Inflammatory macrophage treated with lipopolysaccharide for 4 hours (primary cell): Measurements from ENCODE around the gene TMC6.
A peak's percentile ranks its signal among the peaks of the same experiment; 100 is the strongest.
"Not testable (repeated sequence)": the region's sequence is repeated elsewhere in the genome, so short reads cannot be mapped to it uniquely, and the experiment has no call there.

Experiments used
- DNase-seq: peaks from one replicate; pipeline ENCODE4 v3.0.0-alpha.2; 2020

The TMC6 gene

GRCh38 chr17:78128551-78129350 is at the start of gene TMC6:
Gene TMC6, minus strand, starts transcription at chr17:78128755. Its CDS starts 1,923 bp downstream, at chr17:78126832.
- no peak for DNase-seq

DNA sequence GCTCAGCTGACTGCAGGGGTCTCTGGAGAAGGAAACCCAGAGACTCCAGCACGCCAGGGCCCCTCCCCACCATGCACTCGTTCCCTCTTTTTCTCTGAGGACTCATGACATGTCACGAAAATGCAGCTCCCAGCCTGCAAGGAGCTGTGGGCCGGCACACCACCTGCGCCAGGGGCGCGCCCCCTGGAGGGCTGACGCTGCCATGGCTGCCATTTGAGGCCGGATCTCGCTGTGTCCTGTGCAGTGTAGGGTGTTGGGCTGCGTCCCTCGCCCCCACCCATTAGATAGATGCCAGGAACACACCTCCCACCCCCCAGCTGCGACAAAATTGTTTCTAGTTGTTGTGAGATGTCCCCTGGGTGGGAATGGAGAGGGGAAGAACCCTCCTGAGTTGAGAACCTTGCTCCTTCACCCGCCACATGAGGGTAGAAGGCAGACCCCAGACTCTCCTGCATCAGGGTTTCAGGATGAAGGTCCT is 48.0 kb upstream of the TMC6 start:
- DNase-seq, result peak; percentile 58

DNA sequence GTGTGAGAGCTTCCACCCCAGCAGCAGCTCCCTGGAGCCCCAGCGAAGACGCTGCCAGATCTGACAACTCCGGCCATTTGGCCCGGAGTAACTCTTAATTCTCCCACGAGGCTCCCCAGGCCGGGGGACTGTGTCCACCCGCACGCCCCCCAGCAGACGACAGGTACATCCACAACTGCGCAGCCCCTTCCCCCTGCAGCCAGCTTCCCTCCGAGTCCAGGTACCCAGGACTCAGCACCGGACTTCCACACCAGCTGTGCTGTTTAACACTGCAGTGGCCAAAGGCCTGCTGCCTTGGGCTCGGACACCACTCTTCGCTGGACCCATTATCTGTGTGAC is 47.1 kb upstream of the TMC6 start:
- no peak for DNase-seq

DNA sequence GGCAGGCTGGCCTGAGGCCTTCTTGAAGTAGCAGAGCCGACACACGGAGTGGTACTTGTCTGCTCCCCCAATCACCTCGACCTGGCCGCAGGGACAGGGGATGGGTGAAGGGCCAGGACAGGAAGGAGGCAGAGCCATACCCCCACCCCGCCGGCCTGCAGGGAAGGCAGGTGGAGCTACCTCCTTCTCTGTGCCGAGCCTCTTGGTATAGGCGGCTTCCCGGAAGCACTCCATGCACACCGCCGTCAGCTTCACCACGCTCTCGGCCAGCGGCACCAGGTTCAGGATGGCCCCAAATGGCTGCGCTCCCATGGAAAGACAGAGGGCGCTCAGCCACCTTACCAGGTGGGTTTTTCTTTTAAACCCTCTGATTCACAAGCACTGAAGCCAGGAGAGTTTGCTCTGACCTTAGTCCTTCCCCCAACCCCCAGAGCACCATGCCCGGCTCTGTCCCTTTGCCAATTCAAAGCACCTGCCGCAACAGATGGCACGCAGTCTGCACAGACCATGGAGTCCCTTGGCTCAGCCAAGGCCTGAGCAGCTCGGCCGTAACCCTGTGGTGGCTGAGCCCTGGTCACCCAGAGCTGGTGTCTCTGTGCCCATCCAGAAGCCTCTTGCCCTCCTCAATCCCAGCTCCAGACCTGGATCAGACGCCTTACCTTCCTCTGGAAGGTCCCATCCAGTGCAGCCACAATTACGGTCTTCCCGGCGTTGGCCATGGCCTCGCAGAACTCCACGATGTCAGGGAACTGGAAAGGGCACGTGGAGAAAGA is 46.5 kb upstream of the TMC6 start:
- no peak for DNase-seq

DNA sequence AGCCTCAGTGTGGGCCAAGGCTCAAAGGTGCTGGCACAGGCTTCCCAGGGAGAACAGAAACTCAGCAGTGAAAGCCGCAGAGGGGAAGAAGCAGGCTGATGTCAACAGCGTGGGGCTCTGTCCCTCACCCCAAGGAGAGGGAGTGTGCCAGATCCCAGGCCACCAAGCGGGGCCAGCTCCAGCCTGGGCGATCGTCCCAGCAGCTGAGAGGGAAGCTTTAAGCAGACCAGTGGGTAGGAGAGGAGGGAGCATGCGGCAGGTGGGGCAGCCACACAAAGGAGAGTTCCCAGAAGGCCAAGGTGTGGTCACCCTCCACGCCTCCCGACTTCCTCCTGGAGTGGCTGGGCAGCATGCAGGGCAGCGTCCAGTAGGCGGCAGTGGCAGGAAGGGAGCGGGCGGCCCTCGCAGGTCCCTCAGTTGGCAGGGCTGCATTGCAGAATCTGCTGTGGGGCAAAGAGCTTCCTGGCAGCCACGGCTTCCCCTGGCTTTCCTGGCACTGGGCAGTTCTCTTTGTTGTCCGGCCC is 45.9 kb upstream of the TMC6 start:
- peak; percentile 88 for DNase-seq

- peak; percentile 59 for DNase-seq
These were observed 44.7 kb upstream of the TMC6 start for GRCh38 chr17:78173097-78173715.

GRCh38 chr17:78172249-78173051 is 43.9 kb upstream of the TMC6 start:
- DNase-seq, result peak; percentile 71

- not testable (repeated sequence) for DNase-seq
These were observed 43.2 kb upstream of the TMC6 start for GRCh38 chr17:78171591-78172248.

DNA sequence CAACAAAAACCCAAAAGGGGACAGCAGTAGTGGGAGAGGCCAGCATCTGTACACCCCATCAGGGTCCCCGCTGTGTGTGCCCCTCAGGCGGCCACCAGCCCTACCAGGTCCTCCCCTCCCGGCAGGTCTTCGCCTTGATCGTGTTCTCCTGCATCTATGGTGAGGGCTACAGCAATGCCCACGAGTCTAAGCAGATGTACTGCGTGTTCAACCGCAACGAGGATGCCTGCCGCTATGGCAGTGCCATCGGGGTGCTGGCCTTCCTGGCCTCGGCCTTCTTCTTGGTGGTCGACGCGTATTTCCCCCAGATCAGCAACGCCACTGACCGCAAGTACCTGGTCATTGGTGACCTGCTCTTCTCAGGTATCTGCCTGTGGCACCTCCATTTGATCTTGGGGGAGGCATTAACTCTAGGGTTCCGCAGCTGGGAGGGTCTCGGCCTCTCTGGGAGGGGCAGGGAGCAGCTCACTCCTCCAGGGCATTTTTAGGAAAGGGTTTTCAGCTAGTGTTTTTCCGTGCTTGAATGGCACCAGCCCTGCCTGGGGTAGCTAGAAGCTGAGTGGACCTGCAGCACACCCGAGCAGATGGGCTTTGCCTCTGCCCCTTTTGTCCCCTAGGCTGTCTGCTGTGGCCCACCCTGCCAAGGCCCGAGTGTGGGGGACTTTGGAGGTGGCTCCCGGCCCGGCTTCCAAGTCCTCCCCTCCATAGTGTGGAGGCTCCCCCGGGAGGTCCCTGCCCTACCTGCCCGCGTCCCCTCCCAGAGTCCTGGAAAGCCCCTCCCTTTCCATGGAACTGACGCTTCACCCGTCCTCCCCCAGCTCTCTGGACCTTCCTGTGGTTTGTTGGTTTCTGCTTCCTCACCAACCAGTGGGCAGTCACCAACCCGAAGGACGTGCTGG is 42.4 kb upstream of the TMC6 start:
- DNase-seq, result peak; percentile 40

DNA sequence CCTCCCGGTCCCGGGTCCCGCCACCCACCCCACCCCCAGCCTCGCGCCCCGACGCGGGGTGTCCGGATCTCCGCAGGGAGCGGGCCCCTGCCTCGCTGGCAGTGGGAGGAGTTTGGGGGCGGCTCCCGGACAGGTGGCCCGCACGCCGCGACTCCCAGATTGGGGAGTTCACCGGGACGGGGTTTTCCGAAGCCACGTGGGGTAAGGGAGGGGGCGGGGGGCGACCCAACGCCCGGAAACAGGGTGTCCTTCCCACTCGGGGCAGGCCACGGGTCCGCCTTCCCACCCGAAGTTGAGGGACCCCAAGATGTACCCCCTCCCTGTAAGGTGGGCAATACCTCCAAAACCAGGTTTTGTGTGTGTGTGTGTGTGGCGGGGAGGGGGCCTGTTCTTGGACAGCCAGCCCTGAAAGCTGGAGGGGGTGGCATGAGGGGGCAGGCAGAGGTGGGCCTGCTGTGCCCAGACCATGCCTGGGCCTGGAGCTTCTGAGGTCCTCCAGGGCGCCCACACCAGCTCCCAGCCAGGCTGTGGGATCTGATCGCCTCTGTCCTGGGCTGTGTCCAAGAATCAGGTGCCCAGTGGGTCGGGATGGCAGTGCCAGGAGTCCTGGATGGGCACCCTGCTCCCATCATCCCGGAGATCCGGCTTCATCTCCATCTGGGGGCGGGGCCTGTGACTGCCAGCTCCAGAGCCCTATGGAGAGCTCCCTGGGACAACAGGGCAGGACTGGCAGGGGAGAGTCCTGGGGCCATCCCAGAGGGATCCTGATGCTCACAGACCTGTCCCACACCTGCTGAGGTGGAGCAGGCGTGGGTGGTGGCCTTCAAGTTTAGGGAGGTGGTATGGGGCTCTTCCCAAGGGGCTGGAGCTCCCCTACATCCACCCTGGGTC is 40.6 kb upstream of the TMC6 start:
- peak; percentile 28 for DNase-seq

- DNase-seq, result peak; percentile 88
These were observed 39.8 kb upstream of the TMC6 start, which contains the start of gene SYNGR2 for GRCh38 chr17:78168242-78168902. Gene SYNGR2, plus strand, starts transcription at chr17:78168581. Its CDS starts 36 bp downstream, at chr17:78168617.

DNA sequence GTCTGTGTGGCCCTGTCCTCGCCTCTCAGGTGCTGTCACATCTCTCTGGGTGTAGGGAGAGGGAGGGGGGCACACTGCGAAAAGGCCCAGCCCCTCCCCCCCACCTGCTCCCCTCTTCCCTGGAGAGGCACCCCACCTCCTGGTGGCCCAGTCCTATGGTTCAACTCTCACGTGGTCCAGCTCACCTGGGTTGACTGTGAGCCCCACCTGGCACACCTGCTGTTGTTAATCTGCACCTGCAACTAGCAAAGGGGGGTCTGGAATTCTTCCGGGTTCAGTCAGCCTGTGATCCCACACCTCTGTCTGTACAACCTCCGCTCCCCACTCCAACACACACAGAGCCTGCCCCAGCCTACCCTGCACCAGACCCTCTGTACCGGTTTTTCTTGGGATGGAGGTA is 37.9 kb upstream of the TMC6 start:
- DNase-seq, result no peak

- no peak for DNase-seq
These were observed 36.4 kb upstream of the TMC6 start for GRCh38 chr17:78164748-78165607.

DNA sequence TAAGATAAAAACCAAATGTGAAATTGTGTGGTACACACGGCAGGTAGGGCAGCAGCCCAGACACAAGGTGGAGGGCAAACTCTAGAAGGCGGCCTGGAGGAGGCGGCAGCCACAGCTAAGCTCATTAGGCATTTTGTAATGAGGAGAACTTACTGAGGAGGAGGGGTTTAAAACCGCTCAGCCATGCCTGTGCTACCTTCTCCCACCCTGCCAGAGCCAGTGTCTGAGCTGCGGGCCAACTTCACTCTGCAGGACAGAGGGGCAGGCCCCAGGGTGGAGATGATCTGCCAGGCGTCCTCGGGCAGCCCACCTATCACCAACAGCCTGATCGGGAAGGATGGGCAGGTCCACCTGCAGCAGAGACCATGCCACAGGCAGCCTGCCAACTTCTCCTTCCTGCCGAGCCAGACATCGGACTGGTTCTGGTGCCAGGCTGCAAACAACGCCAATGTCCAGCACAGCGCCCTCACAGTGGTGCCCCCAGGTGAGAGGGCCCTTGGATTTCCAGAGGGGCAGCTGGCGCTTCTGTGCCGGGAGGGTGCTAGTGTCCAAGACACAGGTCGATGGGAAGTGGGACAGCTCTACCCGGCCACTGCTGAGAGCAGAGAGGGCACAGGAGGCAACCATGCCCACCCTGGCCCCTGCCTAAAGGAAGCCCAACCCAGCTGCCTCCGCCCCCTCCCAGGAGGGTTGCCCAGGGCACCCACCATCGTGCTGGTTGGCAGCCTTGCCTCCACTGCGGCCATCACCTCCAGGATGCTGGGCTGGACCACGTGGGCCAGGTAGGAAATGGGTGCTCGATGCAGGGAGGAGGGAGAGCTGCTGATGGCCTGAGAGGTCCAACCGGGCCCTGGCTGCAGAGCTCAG is 35.6 kb upstream of the TMC6 start:
- no peak for DNase-seq

DNA sequence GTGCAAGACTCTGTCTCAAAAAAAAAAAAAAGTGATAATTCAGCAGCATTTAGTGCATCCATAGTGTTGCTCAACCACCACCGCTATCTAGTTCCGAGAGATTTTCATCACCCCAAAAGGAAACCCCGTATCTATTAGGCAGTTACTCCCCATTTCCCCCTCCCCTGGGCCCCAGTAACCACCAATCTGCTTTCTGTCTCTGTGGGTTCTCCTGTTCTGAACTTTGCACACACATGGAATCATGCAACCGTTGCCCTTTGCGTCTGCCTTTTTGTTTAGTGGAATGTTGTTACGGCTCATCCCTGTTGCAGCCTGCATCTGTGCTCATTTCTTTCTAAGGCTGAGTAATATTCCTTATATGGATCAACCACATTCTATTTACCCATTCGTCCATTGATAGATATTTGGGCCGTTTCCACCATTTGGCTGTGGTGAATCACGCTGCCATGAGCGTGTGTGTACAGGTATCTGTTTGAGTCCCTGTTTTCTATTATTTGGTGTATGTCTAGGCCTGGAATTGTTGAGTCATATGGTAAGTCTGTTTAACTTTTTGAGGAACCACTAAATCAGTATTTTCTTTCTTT is 31.1 kb upstream of the TMC6 start:
- DNase-seq, result no peak
